ENCODE results near the gene MAP3K3.

DNA sequence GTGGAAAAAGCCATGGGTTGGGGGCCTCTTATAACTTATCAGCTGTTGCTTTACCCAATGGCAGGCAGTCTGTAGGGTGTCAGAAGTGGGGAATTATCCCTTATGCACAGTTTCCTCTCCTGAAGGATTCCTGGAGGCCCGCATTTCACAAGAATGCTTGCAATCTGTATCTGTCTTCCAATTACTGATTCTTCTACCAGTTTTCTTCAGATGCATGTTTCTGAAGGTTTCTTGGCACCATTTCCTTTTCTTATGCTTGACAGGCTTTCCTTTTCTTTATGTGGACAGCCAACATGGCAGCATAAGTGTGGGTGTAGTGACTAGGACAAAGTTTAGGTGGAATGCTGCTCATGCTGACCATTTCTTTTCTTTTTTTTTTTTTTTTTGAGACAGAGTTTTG lies 36.1 kb downstream of the MAP3K3 start:
- TF ChIP-seq ZFX (IDR thresholded peaks at IDR 0.05), result no peak
- TF ChIP-seq, protein P1, sequence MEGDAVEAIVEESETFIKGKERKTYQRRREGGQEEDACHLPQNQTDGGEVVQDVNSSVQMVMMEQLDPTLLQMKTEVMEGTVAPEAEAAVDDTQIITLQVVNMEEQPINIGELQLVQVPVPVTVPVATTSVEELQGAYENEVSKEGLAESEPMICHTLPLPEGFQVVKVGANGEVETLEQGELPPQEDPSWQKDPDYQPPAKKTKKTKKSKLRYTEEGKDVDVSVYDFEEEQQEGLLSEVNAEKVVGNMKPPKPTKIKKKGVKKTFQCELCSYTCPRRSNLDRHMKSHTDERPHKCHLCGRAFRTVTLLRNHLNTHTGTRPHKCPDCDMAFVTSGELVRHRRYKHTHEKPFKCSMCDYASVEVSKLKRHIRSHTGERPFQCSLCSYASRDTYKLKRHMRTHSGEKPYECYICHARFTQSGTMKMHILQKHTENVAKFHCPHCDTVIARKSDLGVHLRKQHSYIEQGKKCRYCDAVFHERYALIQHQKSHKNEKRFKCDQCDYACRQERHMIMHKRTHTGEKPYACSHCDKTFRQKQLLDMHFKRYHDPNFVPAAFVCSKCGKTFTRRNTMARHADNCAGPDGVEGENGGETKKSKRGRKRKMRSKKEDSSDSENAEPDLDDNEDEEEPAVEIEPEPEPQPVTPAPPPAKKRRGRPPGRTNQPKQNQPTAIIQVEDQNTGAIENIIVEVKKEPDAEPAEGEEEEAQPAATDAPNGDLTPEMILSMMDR (conservative IDR thresholded peaks at IDR 0.05), result no peak
